ENCODE data around the gene SLC24A3.

DNA sequence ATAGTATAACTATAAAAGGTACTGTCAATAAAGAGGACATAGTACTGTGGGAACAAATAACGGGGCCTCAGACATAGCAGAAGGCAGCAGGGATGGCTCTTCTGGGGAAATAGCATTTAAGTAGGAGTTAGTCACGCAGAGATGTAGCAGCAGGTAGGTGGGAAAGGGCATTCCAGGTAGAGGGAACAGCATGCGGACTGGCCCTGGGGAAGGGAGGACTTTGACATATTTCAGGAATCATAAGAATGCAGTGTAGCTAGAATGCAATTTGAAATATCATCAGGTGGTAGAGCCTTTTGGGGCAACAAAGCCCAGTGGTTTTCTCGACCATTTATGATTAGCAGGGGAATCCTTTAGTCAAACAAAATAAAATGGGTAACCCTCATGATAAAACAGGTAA, 191.1 kb downstream of the SLC24A3 start:
- TF ChIP-seq, protein P1, sequence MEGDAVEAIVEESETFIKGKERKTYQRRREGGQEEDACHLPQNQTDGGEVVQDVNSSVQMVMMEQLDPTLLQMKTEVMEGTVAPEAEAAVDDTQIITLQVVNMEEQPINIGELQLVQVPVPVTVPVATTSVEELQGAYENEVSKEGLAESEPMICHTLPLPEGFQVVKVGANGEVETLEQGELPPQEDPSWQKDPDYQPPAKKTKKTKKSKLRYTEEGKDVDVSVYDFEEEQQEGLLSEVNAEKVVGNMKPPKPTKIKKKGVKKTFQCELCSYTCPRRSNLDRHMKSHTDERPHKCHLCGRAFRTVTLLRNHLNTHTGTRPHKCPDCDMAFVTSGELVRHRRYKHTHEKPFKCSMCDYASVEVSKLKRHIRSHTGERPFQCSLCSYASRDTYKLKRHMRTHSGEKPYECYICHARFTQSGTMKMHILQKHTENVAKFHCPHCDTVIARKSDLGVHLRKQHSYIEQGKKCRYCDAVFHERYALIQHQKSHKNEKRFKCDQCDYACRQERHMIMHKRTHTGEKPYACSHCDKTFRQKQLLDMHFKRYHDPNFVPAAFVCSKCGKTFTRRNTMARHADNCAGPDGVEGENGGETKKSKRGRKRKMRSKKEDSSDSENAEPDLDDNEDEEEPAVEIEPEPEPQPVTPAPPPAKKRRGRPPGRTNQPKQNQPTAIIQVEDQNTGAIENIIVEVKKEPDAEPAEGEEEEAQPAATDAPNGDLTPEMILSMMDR (IDR thresholded peaks at IDR 0.05) = no peak
- TF ChIP-seq POLR2A (IDR thresholded peaks at IDR 0.05) (no peak), EP300 (IDR thresholded peaks at IDR 0.05) (no peak), POLR2AphosphoS5 (IDR thresholded peaks at IDR 0.05) (no peak)

Measured in suprapubic skin (tissue), 4 donors.